22Rv1 (cell line): ENCODE measurements around the gene SLC35A5.

ENCODE experiments used
- H3K27ac ChIP-seq: fragments of 450-650 bp; 2 replicates; pipeline ENCODE4 v1.5.1; 2017
- CTCF ChIP-seq: fragments of 450-650 bp; IDR thresholded peaks from 2 replicates; pipeline ENCODE4 v1.5.1; 2017; ENCODE audit warnings: mild to moderate bottlenecking
- ZFX ChIP-seq: fragments of 450-650 bp; IDR thresholded peaks from 2 replicates; pipeline ENCODE4 v1.6.1; 2017; ENCODE audit warnings: antibody characterized with exemption, borderline replicate concordance

Gene SLC35A5

GRCh38 chr3:112633757-112634156 lies 71.9 kb downstream of the SLC35A5 start:
- H3K27ac ChIP-seq = no peak overlapping the region
- TF ChIP-seq ZFX (no peak), CTCF (no peak)

DNA sequence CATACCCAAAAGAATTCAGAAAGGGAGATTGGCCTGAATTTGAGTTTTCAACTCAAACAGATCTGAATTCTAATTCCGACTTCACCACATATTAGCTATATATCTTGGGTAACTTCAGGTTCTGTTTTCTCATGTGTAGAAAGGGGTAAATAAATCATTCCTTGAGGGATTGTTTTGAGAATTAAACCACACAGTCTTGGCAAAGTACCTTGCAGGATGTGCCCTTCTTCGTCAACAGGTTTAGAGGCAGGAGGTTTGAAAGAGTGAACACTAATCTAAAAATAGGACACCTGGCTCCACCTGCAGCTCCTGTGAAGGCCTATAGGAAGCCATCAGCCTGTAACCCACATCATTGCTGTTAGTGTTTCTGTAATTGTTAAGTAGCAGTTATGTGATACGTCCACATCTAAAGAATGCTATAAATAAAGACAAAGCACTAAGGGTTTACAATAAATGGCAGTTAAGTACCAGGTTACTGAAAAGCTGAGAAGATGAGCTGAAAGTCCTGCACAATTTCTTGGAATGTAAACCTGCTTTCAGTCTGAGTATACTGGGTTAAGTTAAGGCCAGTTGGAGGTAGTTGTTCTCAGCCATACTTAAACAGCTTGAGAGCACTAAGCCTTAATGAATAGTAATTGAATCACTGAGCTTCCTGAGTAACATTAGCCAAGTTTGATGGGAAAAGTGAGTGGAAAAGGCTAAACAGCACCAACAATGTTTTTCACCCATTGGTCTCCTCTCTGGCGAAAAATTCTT lies 73.1 kb downstream of the SLC35A5 start:
- TF ChIP-seq ZFX = no peak
- no peak for TF ChIP-seq CTCF
- H3K27ac ChIP-seq = no peak overlapping the region
